ENCODE data around the gene EDAR. TPM values are rescaled to one million over a fixed set of nuclear protein-coding genes. Genes with fewer than 3 reads are reported as not detected.

Gene EDAR
- total RNA-seq, 1 experiment from 2014 or later = 0.15 TPM

DNA sequence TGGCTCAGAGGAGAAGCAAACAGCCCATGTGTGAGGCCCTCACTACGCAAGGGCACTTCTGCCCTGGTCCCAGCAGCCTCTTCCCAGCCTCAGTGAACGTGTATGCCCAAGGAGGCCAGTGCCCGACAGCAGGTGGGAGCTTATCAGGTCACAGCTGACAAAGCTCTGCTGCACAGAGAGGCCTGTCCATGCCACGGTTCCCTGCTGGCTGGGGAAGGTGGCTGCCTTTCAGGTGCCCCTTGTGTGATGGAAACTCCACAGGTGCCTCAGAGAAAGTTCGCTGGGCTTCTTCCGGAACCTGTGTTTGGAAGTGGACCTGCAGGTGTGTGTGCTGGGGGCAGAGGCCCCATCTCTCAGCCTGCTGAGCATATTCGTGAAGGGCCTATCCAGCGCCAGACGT, 47.3 kb downstream of the EDAR start:
- RAD21 ChIA-PET (ENCODE audit: low non-redundant PET in 1 of 2, low total read pairs in 2 of 2, uncharacterized antibody in 2 of 2, unreplicated experiment in 2 of 2) = no interaction called here
- CTCF ChIA-PET = no interaction called here

More for the DNA sequence above, 47.3 kb downstream of the EDAR start:
- Histone ChIP-seq H3K27ac (ENCODE audit: low read depth, low read length) (no peak overlapping the region), H3K4me2 (ENCODE audit: low read length) (no peak overlapping the region), H3K4me1 (ENCODE audit: control insufficient read depth in 1 of 2, insufficient read depth in 2 of 2, low read length in 2 of 2) (peaks cover 0 to 4% of the 10 kb centered on the region in 2 experiments; a peak in 1 of 4 replicates), H3K4me3 (replicated peaks in 1 of 2; ENCODE audit: low read depth in 1 of 2, low read length in 2 of 2) (no peak overlapping the region), H2AFZ (ENCODE audit: low read depth, low read length, poor library complexity, severe bottlenecking) (no peak overlapping the region), H3K36me3 (ENCODE audit: control insufficient read depth in 1 of 2, insufficient read depth in 2 of 2, low read length in 2 of 2) (no peaks in the 10 kb centered on the region), H3K27me3 (ENCODE audit: insufficient read depth, low read length) (no peaks in the 10 kb centered on the region), H4K20me1 (ENCODE audit: insufficient read depth) (no peaks in the 10 kb centered on the region), H3K79me2 (ENCODE audit: insufficient read depth, low read length) (no peaks in the 10 kb centered on the region), H3K9me2 (ENCODE audit: insufficient read depth) (no peaks in the 10 kb centered on the region), H3K9ac (ENCODE audit: low read length) (no peak overlapping the region), H3K9me3 (ENCODE audit: control insufficient read depth in 1 of 2, insufficient read depth in 1 of 2, low read depth in 1 of 2, low read length in 2 of 2) (no peaks in the 10 kb centered on the region; a peak in 1 of 4 replicates)
- no peak for TF ChIP-seq ZNF274 (IDR thresholded peaks at IDR 0.05; ENCODE audit: low read depth, low read length)
- TF ChIP-seq POLR2AphosphoS5 (IDR thresholded peaks at IDR 0.05; ENCODE audit: low read depth, low read length) = no peak
- TF ChIP-seq CEBPB (IDR thresholded peaks at IDR 0.05; ENCODE audit: low read depth) = no peak
- TF ChIP-seq MAX (IDR thresholded peaks at IDR 0.05) = no peak
- no peak for TF ChIP-seq SIN3A (IDR thresholded peaks at IDR 0.05; ENCODE audit: low read depth)
- no peak for TF ChIP-seq JUND (IDR thresholded peaks at IDR 0.05)
- no peak for TF ChIP-seq FOSL1 (IDR thresholded peaks at IDR 0.05; ENCODE audit: low read depth)
- no peak for TF ChIP-seq POLR2A (IDR thresholded peaks at IDR 0.05; ENCODE audit: borderline replicate concordance, extremely low read depth, insufficient read depth, insufficient read length)
- TF ChIP-seq EZH2 (IDR thresholded peaks at IDR 0.05) = no peak
- TF ChIP-seq, protein P1, sequence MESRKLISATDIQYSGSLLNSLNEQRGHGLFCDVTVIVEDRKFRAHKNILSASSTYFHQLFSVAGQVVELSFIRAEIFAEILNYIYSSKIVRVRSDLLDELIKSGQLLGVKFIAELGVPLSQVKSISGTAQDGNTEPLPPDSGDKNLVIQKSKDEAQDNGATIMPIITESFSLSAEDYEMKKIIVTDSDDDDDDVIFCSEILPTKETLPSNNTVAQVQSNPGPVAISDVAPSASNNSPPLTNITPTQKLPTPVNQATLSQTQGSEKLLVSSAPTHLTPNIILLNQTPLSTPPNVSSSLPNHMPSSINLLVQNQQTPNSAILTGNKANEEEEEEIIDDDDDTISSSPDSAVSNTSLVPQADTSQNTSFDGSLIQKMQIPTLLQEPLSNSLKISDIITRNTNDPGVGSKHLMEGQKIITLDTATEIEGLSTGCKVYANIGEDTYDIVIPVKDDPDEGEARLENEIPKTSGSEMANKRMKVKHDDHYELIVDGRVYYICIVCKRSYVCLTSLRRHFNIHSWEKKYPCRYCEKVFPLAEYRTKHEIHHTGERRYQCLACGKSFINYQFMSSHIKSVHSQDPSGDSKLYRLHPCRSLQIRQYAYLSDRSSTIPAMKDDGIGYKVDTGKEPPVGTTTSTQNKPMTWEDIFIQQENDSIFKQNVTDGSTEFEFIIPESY (IDR thresholded peaks at IDR 0.05; ENCODE audit: extremely low read depth, insufficient replicate concordance, low read length) = no peak
- TF ChIP-seq SP1 (IDR thresholded peaks at IDR 0.05; ENCODE audit: low read depth) = no peak
- TF ChIP-seq ATF3 (IDR thresholded peaks at IDR 0.05) = no peak
- no peak for TF ChIP-seq ELF1 (IDR thresholded peaks at IDR 0.05; ENCODE audit: borderline replicate concordance, low read depth)
- no peak for TF ChIP-seq ZFX (IDR thresholded peaks at IDR 0.05)
- intact Hi-C loops (cut with micrococcal nuclease) = no loop called here
- POLR2A ChIA-PET = no interaction called here
- ATAC-seq (no peak), DNase-seq (ENCODE audit: low read depth, low spot score) (no peak)
- no TSS peak for BruUV-seq (replicated peaks)
